ENCODE data around the gene SH2D1A. TPM values are rescaled to one million over a fixed set of nuclear protein-coding genes. Genes with fewer than 3 reads are reported as not detected.

The SH2D1A gene
- polyA plus RNA-seq, 1 of the 3 experiments (the other 2 are of a cell fraction), result not detected

GRCh38 chrX:124325732-124326131 lies 20.6 kb upstream of the SH2D1A start:
- TF ChIP-seq FOSL2 (IDR thresholded peaks at IDR 0.05; ENCODE audit: borderline replicate concordance, low read depth) (no peak), GATA2 (CRISPR knock-in tag; IDR thresholded peaks at IDR 0.05) (no peak), MEF2A (IDR thresholded peaks at IDR 0.05; ENCODE audit: borderline replicate concordance, low read depth) (no peak), POLR2AphosphoS5 (IDR thresholded peaks at IDR 0.05; ENCODE audit: low read depth, low read length) (no peak)
- no peak overlapping the region for H3K4me2 ChIP-seq
- CTCF ChIA-PET, result interaction anchor here (0.6 to 1.4 kb wide), 2 partner anchors 16 to 19 kb away, joined by 3 to 4 read pairs; no protein-coding TSS in a partner anchor
- H3K4me1 ChIP-seq (ENCODE audit: control insufficient read depth in 1 of 2, insufficient read depth in 2 of 2, low read depth in 1 of 2, low read length in 1 of 2), result no peaks in the 10 kb centered on the region
- DNase-seq, result no peak
- no peaks in the 10 kb centered on the region for H3K9me3 ChIP-seq
- no peaks in the 10 kb centered on the region for H3F3A ChIP-seq (replicated peaks; ENCODE audit: insufficient read depth)
- H4K20me1 ChIP-seq (ENCODE audit: insufficient read depth), result no peaks in the 10 kb centered on the region
- POLR2A ChIA-PET, result no interaction called here
- no peaks in the 10 kb centered on the region for H3K27me3 ChIP-seq (ENCODE audit: insufficient read depth)
- 13% methylated on average over 1 of the region's 1 CpG for WGBS (ENCODE audit: low lambda C conversion rate)
- no peaks in the 10 kb centered on the region for H3K36me3 ChIP-seq (replicated peaks in 1 of 2; ENCODE audit: control insufficient read depth in 1 of 2, insufficient read depth in 2 of 2, low read length in 1 of 2)
- H3K9me2 ChIP-seq, result no peaks in the 10 kb centered on the region
- H3K4me3 ChIP-seq (ENCODE audit: low read depth in 2 of 2, low read length in 1 of 2), result no peak overlapping the region
- no peak overlapping the region for H3K27ac ChIP-seq (ENCODE audit: low read depth in 2 of 2, low read length in 1 of 2)
- H2AFZ ChIP-seq (ENCODE audit: low read depth), result no peak overlapping the region
- H3K9ac ChIP-seq, result no peak overlapping the region
- no peaks in the 10 kb centered on the region for H3K79me2 ChIP-seq (ENCODE audit: insufficient read depth)

- DNase-seq, result no peak
- no peak overlapping the region for H2AFZ ChIP-seq (ENCODE audit: low read depth)
- no peaks in the 10 kb centered on the region for H3K36me3 ChIP-seq (replicated peaks in 1 of 2; ENCODE audit: control insufficient read depth in 1 of 2, insufficient read depth in 2 of 2, low read length in 1 of 2)
- H3K9ac ChIP-seq, result no peak overlapping the region
- no peaks in the 10 kb centered on the region for H3F3A ChIP-seq (replicated peaks; ENCODE audit: insufficient read depth)
- no peak overlapping the region for H3K4me2 ChIP-seq
- ChIA-PET CTCF (no interaction called here), POLR2A (no interaction called here)
- no peaks in the 10 kb centered on the region for H3K9me2 ChIP-seq
- 20% methylated on average over 1 of the region's 1 CpG for WGBS (ENCODE audit: low lambda C conversion rate)
- no peaks in the 10 kb centered on the region for H3K27me3 ChIP-seq (ENCODE audit: insufficient read depth)
- no peak overlapping the region for H3K4me3 ChIP-seq (ENCODE audit: low read depth in 2 of 2, low read length in 1 of 2)
- H3K79me2 ChIP-seq (ENCODE audit: insufficient read depth), result no peaks in the 10 kb centered on the region
- H3K4me1 ChIP-seq (ENCODE audit: control insufficient read depth in 1 of 2, insufficient read depth in 2 of 2, low read depth in 1 of 2, low read length in 1 of 2), result no peaks in the 10 kb centered on the region
- no peaks in the 10 kb centered on the region for H4K20me1 ChIP-seq (ENCODE audit: insufficient read depth)
- no peak overlapping the region for H3K27ac ChIP-seq (ENCODE audit: low read depth in 2 of 2, low read length in 1 of 2)
- no peaks in the 10 kb centered on the region for H3K9me3 ChIP-seq
- TF ChIP-seq FOXJ3 (CRISPR knock-in tag; IDR thresholded peaks at IDR 0.05) (no peak), YY1 (IDR thresholded peaks at IDR 0.05; ENCODE audit: low read depth) (no peak), JUND (IDR thresholded peaks at IDR 0.05) (no peak), NFIC (IDR thresholded peaks at IDR 0.05; ENCODE audit: borderline replicate concordance) (no peak), RXRA (IDR thresholded peaks at IDR 0.05; ENCODE audit: borderline replicate concordance, low read depth) (no peak), ZBTB33 (IDR thresholded peaks at IDR 0.05; ENCODE audit: borderline replicate concordance, low read depth) (no peak), CHD2 (IDR thresholded peaks at IDR 0.05; ENCODE audit: low read length, partially characterized antibody) (no peak), RAD21 (IDR thresholded peaks at IDR 0.05; ENCODE audit: low read length) (no peak), ELF1 (IDR thresholded peaks at IDR 0.05) (no peak), SMC3 (IDR thresholded peaks at IDR 0.05; ENCODE audit: low read depth, low read length) (no peak)
Measured at GRCh38 chrX:124328765-124329164, 17.6 kb upstream of the SH2D1A start.
